ENCODE measurements around the gene NCF4. TPM values are rescaled to one million over a fixed set of nuclear protein-coding genes. Genes with fewer than 3 reads are reported as not detected.

The NCF4 gene
- total and polyA plus RNA-seq, 11 donors = 1.9 to 33.3 (median 4.5) TPM

GRCh38 chr22:36856121-36856791, 4.5 kb upstream of the NCF4 start:
- WGBS, 4 donors = 7 to 9% (median 7%) methylated on average over 22 to 30 of the region's 30 CpGs
- ATAC-seq (peak; percentile 77 to 93 (median 90)), DNase-seq (peak; percentile 89 to 95 (median 91))
- H3K36me3 ChIP-seq = no peaks in the 10 kb centered on the region
- intact Hi-C loops (cut with DNase I) = loop anchor here (1.0 to 5.0 kb wide), 11 partner anchors 73 to 314 kb away; no protein-coding TSS in a partner anchor
- H3K27ac ChIP-seq = no peak overlapping the region
- H3K4me3 ChIP-seq = no peak overlapping the region
- H3K27me3 ChIP-seq = peaks cover 0 to 11% (median 0%) of the 10 kb centered on the region in 9 donors
- no peak for TF ChIP-seq POLR2A (IDR thresholded peaks at IDR 0.05)
- TF ChIP-seq, protein P1, sequence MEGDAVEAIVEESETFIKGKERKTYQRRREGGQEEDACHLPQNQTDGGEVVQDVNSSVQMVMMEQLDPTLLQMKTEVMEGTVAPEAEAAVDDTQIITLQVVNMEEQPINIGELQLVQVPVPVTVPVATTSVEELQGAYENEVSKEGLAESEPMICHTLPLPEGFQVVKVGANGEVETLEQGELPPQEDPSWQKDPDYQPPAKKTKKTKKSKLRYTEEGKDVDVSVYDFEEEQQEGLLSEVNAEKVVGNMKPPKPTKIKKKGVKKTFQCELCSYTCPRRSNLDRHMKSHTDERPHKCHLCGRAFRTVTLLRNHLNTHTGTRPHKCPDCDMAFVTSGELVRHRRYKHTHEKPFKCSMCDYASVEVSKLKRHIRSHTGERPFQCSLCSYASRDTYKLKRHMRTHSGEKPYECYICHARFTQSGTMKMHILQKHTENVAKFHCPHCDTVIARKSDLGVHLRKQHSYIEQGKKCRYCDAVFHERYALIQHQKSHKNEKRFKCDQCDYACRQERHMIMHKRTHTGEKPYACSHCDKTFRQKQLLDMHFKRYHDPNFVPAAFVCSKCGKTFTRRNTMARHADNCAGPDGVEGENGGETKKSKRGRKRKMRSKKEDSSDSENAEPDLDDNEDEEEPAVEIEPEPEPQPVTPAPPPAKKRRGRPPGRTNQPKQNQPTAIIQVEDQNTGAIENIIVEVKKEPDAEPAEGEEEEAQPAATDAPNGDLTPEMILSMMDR (IDR thresholded peaks at IDR 0.05) = peak; percentile 99 to 100 (median 100)
- peaks cover 0 to 42% (median 8%) of the 10 kb centered on the region in 12 donors for H3K4me1 ChIP-seq
- H3K9me3 ChIP-seq = no peaks in the 10 kb centered on the region

GRCh38 chr22:36856792-36857135, 4.0 kb upstream of the NCF4 start:
- intact Hi-C loops (cut with DNase I) = loop anchor here (1.0 to 5.0 kb wide), 11 partner anchors 74 to 314 kb away; no protein-coding TSS in a partner anchor
- Histone ChIP-seq H3K27ac (no peak overlapping the region), H3K36me3 (no peaks in the 10 kb centered on the region), H3K9me3 (no peaks in the 10 kb centered on the region), H3K4me3 (no peak overlapping the region), H3K4me1 (peaks cover 0 to 47% (median 8%) of the 10 kb centered on the region in 12 donors), H3K27me3 (peaks cover 0 to 10% (median 0%) of the 10 kb centered on the region in 9 donors)
- ATAC-seq (no peak), DNase-seq (no peak)
- TF ChIP-seq POLR2A (IDR thresholded peaks at IDR 0.05) = no peak
- TF ChIP-seq, protein P1 (IDR thresholded peaks at IDR 0.05) = no peak
- WGBS, 4 donors = 72 to 76% (median 75%) methylated on average over 8 of the region's 8 CpGs

- Histone ChIP-seq H3K27ac (no peak overlapping the region), H3K27me3 (peaks cover 0 to 9% (median 0%) of the 10 kb centered on the region in 9 donors), H3K9me3 (no peaks in the 10 kb centered on the region), H3K4me1 (peaks cover 0 to 54% (median 8%) of the 10 kb centered on the region in 12 donors), H3K36me3 (no peaks in the 10 kb centered on the region), H3K4me3 (no peak overlapping the region)
- TF ChIP-seq, protein P1 (IDR thresholded peaks at IDR 0.05) = no peak
- no peak for TF ChIP-seq POLR2A (IDR thresholded peaks at IDR 0.05)
- intact Hi-C loops (cut with DNase I) = loop anchor here in 9 of 10 donors (5.0 kb wide), 5 partner anchors 76 to 316 kb away; no protein-coding TSS in a partner anchor
- DNase-seq (no peak), ATAC-seq (no peak)
- WGBS, 4 donors = 64 to 69% (median 67%) methylated on average over 9 of the region's 9 CpGs
These were observed 2.6 kb upstream of the NCF4 start for GRCh38 chr22:36858156-36858555.

GRCh38 chr22:36858966-36859365, 1.8 kb upstream of the NCF4 start:
- ATAC-seq (no peak), DNase-seq (no peak)
- Histone ChIP-seq H3K36me3 (no peaks in the 10 kb centered on the region), H3K4me1 (peaks cover 0 to 53% (median 6%) of the 10 kb centered on the region in 12 donors), H3K9me3 (no peaks in the 10 kb centered on the region), H3K27ac (peak overlapping the region in 1 of 12 donors; percentile 95), H3K27me3 (peaks cover 0 to 9% (median 0%) of the 10 kb centered on the region in 9 donors), H3K4me3 (no peak overlapping the region)
- intact Hi-C loops (cut with DNase I) = loop anchor here in 9 of 10 donors (5.0 kb wide), 5 partner anchors 77 to 317 kb away; no protein-coding TSS in a partner anchor
- WGBS, 4 donors = 86 to 93% (median 92%) methylated on average over 2 of the region's 2 CpGs
- no peak for TF ChIP-seq POLR2A (IDR thresholded peaks at IDR 0.05)
- TF ChIP-seq, protein P1 (IDR thresholded peaks at IDR 0.05) = no peak
